Esophagus squamous epithelium (tissue), 5 donors: ENCODE measurements around the gene RASA1. TPM values are rescaled to one million over a fixed set of nuclear protein-coding genes. Genes with fewer than 3 reads are reported as not detected.

Source experiments
- DNase-seq: peaks from one replicate; lab custom pipeline; 2025; lab: John Stamatoyannopoulos, UW
- H3K27ac ChIP-seq, 4 donors: fragments of 200-600 bp; sonication (generic); one replicate each; pipeline ENCODE4 v1.5.1; 2016 to 2019; ENCODE audit warnings: mild to moderate bottlenecking in 1 of 4
- H3K27me3 ChIP-seq, 4 donors: fragments of 200-600 bp; sonication (generic); 1 replicate in 3 of 4; 2 replicates in 1 of 4; pipeline versions ENCODE4 v1.5.1 to v1.6.0; 2017 to 2021; ENCODE audit warnings: antibody characterized with exemption in 1 of 4
- H3K36me3 ChIP-seq, 3 donors: fragments of 200-600 bp; sonication (generic); one replicate each; pipeline ENCODE4 v1.5.1; 2016 to 2019
- H3K4me1 ChIP-seq, 3 donors: fragments of 200-600 bp; sonication (generic); one replicate each; pipeline ENCODE4 v1.5.1; 2017 to 2019
- H3K4me3 ChIP-seq, 4 donors: fragments of 200-600 bp; sonication (generic); 1 replicate in 3 of 4; 2 replicates in 1 of 4; pipeline ENCODE4 v1.5.1; 2016 to 2019; ENCODE audit warnings: mild to moderate bottlenecking in 2 of 4, moderate library complexity in 1 of 4
- H3K9me3 ChIP-seq, 3 donors: fragments of 200-600 bp; sonication (generic); one replicate each; pipeline ENCODE4 v1.5.1; 2016 to 2019
- POLR2A ChIP-seq, 4 donors: fragments of 450-650 bp; IDR thresholded peaks; one replicate each; pipeline ENCODE4 v1.6.1; 2017; ENCODE audit warnings: antibody characterized with exemption in 4 of 4, mild to moderate bottlenecking in 4 of 4, moderate library complexity in 3 of 4
- WGBS, 2 donors: methylation state at CpG; one replicate each; pipeline ENCODE4 v1.1.5; 2018; 5-methylcytosine and 5-hydroxymethylcytosine counted together
- intact Hi-C: fragments of 100-400 bp; cut with DNase I; formaldehyde crosslinking; loops from one replicate; pipeline ENCODE4 v1.15.0; 2022
- small RNA-seq, 4 donors: library from RNA; depleted of rRNA; stranded (forward); fragments of <200 nt; gene quantifications; one replicate each; pipeline ENCODE3, GENCODE V24; 2016
- total RNA-seq, 4 donors: library from RNA; depleted of rRNA; stranded (reverse); fragments of >200 nt; gene quantifications; one replicate each; pipeline ENCODE4 v1.1.0, GENCODE V29; 2016
- TF ChIP-seq, protein P1 (sequence below), 6 experiments: fragments of 450-650 bp in 4 of 6; fragments of 200-600 bp in 2 of 6; sonication (generic) in 2 of 6; IDR thresholded peaks; one replicate each; pipeline ENCODE4 v1.5.1; 2016 to 2019; ENCODE audit warnings: antibody characterized with exemption in 6 of 6, mild to moderate bottlenecking in 4 of 6, moderate library complexity in 4 of 6
- donor health status: DM: yes; HTN: yes; CAD: no.

RASA1 gene
- total RNA-seq, 4 donors from 2014 or later, result 14.6 to 30.2 (median 26.5) TPM

GRCh38 chr5:87433945-87434344 is 166.3 kb downstream of the RASA1 start:
- Histone ChIP-seq H3K4me1 (no peaks in the 10 kb centered on the region), H3K9me3 (no peaks in the 10 kb centered on the region), H3K4me3 (no peak overlapping the region), H3K36me3 (no peaks in the 10 kb centered on the region), H3K27me3 (no peaks in the 10 kb centered on the region), H3K27ac (no peak overlapping the region)
- intact Hi-C loops, result no loop called here
- DNase-seq, result no peak
- WGBS, 2 donors, result 50 to 58% methylated on average over 1 of the region's 1 CpG
- no peak for TF ChIP-seq POLR2A (IDR thresholded peaks at IDR 0.05)
- TF ChIP-seq, protein P1, sequence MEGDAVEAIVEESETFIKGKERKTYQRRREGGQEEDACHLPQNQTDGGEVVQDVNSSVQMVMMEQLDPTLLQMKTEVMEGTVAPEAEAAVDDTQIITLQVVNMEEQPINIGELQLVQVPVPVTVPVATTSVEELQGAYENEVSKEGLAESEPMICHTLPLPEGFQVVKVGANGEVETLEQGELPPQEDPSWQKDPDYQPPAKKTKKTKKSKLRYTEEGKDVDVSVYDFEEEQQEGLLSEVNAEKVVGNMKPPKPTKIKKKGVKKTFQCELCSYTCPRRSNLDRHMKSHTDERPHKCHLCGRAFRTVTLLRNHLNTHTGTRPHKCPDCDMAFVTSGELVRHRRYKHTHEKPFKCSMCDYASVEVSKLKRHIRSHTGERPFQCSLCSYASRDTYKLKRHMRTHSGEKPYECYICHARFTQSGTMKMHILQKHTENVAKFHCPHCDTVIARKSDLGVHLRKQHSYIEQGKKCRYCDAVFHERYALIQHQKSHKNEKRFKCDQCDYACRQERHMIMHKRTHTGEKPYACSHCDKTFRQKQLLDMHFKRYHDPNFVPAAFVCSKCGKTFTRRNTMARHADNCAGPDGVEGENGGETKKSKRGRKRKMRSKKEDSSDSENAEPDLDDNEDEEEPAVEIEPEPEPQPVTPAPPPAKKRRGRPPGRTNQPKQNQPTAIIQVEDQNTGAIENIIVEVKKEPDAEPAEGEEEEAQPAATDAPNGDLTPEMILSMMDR (IDR thresholded peaks at IDR 0.05), result no peak

DNA sequence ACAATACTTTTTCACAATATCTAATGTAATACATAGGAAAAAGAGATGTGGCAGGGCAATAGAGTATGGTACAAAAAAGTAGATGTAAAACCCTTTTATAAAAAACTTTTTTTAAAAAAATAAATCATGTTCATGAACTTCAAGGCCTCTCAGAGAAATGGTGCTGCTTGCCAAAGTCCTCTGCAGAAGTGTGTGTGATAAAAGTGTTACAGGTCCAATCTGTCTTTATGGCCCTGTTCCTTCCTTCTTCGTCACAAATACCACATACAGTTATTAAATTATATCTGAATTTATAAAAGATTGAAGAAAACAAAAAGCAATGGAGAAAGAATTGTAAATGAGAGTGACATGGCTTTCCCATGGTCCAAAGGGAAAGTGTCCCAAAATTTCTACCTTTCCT is 166.8 kb downstream of the RASA1 start:
- TF ChIP-seq, protein P1 (IDR thresholded peaks at IDR 0.05), result no peak
- TF ChIP-seq POLR2A (IDR thresholded peaks at IDR 0.05), result no peak
- 76 to 85% methylated on average over 1 of the region's 1 CpG for WGBS, 2 donors
- H3K27me3 ChIP-seq, result no peaks in the 10 kb centered on the region
- H3K36me3 ChIP-seq, result no peaks in the 10 kb centered on the region
- H3K9me3 ChIP-seq, result no peaks in the 10 kb centered on the region
- H3K4me1 ChIP-seq, result no peaks in the 10 kb centered on the region
- no peak overlapping the region for H3K27ac ChIP-seq
- no peak for DNase-seq
- H3K4me3 ChIP-seq, result no peak overlapping the region
- intact Hi-C loops, result no loop called here

DNA sequence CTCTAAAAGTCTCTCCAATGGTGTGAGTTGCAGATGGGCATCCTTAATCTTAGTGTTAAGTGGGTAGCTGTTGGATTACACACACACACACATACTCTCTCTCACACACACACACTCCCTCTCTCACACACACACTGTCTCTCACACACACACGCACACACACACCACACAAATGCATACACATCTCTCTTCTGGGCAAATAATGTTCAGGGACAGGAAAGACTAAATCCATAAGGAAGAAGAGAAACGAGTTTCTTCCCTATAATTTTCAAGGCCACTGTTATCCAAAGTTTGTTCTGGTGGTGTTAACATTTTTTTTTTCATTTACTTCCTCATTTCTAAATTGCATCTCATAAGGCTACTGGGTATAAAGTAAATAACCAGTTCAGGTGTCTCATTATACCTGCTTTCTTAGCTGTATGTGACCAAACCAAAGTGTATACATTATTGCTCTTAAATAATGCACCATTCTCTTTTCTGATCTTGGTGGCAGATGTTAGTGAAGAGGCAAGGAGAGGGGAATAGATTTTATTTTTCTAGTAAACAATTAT is 167.5 kb downstream of the RASA1 start:
- Histone ChIP-seq H3K27ac (no peak overlapping the region), H3K36me3 (no peaks in the 10 kb centered on the region), H3K4me3 (no peak overlapping the region), H3K9me3 (no peaks in the 10 kb centered on the region), H3K27me3 (no peaks in the 10 kb centered on the region), H3K4me1 (no peaks in the 10 kb centered on the region)
- TF ChIP-seq, protein P1 (IDR thresholded peaks at IDR 0.05), result no peak
- no peak for TF ChIP-seq POLR2A (IDR thresholded peaks at IDR 0.05)
- DNase-seq, result no peak
- 46 to 62% methylated on average over 2 of the region's 2 CpGs for WGBS, 2 donors
- intact Hi-C loops, result no loop called here

DNA sequence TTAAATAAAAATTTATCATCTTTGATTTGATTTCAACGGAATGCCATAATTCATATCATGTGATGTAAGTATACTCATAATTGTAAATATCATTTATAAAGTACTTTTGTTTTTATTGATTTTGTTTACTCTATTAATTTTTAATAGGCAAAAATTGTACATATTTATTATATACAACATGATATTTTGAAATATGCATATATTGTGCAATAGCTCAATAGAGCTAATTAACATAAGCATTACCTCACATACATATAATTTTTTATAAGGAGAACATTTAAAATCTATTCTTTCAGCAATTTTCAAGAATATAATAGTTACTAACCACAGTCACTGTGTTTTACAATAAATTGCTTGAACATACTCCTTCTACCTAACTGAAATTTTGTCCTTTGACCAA is 170.0 kb downstream of the RASA1 start:
- H3K4me1 ChIP-seq, result no peaks in the 10 kb centered on the region
- intact Hi-C loops, result no loop called here
- WGBS, 2 donors, result 54 to 76% methylated on average over 1 of the region's 1 CpG
- H3K36me3 ChIP-seq, result no peaks in the 10 kb centered on the region
- no peak overlapping the region for H3K27ac ChIP-seq
- no peaks in the 10 kb centered on the region for H3K27me3 ChIP-seq
- TF ChIP-seq, protein P1 (IDR thresholded peaks at IDR 0.05), result no peak
- TF ChIP-seq POLR2A (IDR thresholded peaks at IDR 0.05), result no peak
- no peak overlapping the region for H3K4me3 ChIP-seq
- DNase-seq, result no peak
- no peaks in the 10 kb centered on the region for H3K9me3 ChIP-seq

- WGBS, 2 donors, result 74 to 79% methylated on average over 2 of the region's 2 CpGs
- TF ChIP-seq, protein P1 (IDR thresholded peaks at IDR 0.05), result no peak
- TF ChIP-seq POLR2A (IDR thresholded peaks at IDR 0.05), result no peak
- DNase-seq, result no peak
- H3K4me3 ChIP-seq, result no peak overlapping the region
- no peaks in the 10 kb centered on the region for H3K36me3 ChIP-seq
- H3K27me3 ChIP-seq, result no peaks in the 10 kb centered on the region
- no peaks in the 10 kb centered on the region for H3K4me1 ChIP-seq
- intact Hi-C loops, result no loop called here
- H3K9me3 ChIP-seq, result no peaks in the 10 kb centered on the region
- no peak overlapping the region for H3K27ac ChIP-seq
These were observed 170.5 kb downstream of the RASA1 start for GRCh38 chr5:87438231-87438630.

Small RNAs within 50 kb of the gene (small RNA-seq; reads per million reads assigned to genes)
- gene RN7SL629P (0 reads per million in 4 donors), gene RNU6-606P (0 reads per million in 4 donors), gene RNU6-727P (0 reads per million in 4 donors)

Other genes starting within 250 kb of the RASA1 start
- 10 to 100 TPM; 42.0 to 77.6 (median 54.1) TPM for gene CCNH, start 145.0 kb downstream of the RASA1 start, total RNA-seq